Measurements from ENCODE around the gene ZNF582. TPM values are rescaled to one million over a fixed set of nuclear protein-coding genes. Genes with fewer than 3 reads are reported as not detected.

ZNF582 gene
- total and polyA plus RNA-seq, 3 donors from 2014 or later: 7.2 to 12.0 (median 11.3) TPM

DNA sequence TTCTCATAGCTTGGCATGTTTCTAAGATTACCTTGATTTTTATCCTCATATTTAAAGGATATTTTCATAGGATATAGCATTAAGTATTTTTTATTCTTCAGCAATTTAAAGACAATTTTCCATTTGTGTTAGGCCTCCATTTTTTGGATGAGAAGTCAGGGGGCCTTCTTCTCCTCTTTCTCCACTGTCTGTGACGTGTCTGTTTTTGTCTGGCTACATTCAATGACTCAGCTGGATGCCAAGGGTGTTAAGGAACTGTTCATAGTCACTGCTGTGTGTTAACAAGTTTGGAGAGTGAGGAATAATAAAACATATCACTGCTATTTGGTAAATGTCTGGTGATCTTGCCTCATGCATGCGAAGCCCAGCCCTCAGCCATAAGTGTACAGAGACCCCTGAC, 36.4 kb downstream of the ZNF582 start:
- no peak for DNase-seq
- Histone ChIP-seq H3K4me1 (no peaks in the 10 kb centered on the region), H3K36me3 (ENCODE audit: low read depth, missing control alignments) (no peaks in the 10 kb centered on the region), H3K9me3 (no peaks in the 10 kb centered on the region), H3K27me3 (no peaks in the 10 kb centered on the region), H3K27ac (no peak overlapping the region), H3K4me3 (no peak overlapping the region)
- intact Hi-C loops (cut with DNase I; ENCODE audit: low total_unique reads): loop anchor here (10.0 kb wide), 1 partner anchor 102 kb away; no protein-coding TSS in a partner anchor
- TF ChIP-seq, protein P1, sequence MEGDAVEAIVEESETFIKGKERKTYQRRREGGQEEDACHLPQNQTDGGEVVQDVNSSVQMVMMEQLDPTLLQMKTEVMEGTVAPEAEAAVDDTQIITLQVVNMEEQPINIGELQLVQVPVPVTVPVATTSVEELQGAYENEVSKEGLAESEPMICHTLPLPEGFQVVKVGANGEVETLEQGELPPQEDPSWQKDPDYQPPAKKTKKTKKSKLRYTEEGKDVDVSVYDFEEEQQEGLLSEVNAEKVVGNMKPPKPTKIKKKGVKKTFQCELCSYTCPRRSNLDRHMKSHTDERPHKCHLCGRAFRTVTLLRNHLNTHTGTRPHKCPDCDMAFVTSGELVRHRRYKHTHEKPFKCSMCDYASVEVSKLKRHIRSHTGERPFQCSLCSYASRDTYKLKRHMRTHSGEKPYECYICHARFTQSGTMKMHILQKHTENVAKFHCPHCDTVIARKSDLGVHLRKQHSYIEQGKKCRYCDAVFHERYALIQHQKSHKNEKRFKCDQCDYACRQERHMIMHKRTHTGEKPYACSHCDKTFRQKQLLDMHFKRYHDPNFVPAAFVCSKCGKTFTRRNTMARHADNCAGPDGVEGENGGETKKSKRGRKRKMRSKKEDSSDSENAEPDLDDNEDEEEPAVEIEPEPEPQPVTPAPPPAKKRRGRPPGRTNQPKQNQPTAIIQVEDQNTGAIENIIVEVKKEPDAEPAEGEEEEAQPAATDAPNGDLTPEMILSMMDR (IDR thresholded peaks at IDR 0.05): no peak
- no peak for TF ChIP-seq POLR2A (IDR thresholded peaks at IDR 0.05)
- 63 to 96% methylated on average over 2 of the region's 2 CpGs for WGBS, 2 donors

DNA sequence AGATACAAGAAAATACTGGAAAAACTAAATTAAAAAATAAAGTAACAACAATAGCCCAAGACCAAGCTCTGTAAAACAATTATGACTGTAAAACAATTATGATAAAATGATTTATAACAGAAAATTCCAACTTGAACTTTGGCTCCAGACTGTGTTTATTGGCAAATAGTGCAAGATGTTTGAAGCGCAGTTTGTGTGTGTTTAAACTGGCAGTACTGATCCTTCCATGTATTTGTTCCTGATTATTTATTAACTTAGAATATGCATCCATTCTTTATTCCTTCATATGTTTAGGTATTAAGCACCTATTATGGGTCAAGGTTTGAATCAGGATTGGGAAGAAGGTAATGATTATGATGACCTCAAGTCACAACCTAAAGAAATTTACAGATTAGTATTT, 37.8 kb downstream of the ZNF582 start:
- no peak overlapping the region for H3K27ac ChIP-seq
- H3K36me3 ChIP-seq (ENCODE audit: low read depth, missing control alignments): no peaks in the 10 kb centered on the region
- 89 to 91% methylated on average over 1 of the region's 1 CpG for WGBS, 2 donors
- intact Hi-C loops (cut with DNase I; ENCODE audit: low total_unique reads): loop anchor here (10.0 kb wide), 1 partner anchor 101 kb away; no protein-coding TSS in a partner anchor
- no peaks in the 10 kb centered on the region for H3K27me3 ChIP-seq
- H3K4me1 ChIP-seq: no peaks in the 10 kb centered on the region
- TF ChIP-seq, protein P1 (IDR thresholded peaks at IDR 0.05): no peak
- TF ChIP-seq POLR2A (IDR thresholded peaks at IDR 0.05): no peak
- H3K4me3 ChIP-seq: no peak overlapping the region
- no peaks in the 10 kb centered on the region for H3K9me3 ChIP-seq
- no peak for DNase-seq

DNA sequence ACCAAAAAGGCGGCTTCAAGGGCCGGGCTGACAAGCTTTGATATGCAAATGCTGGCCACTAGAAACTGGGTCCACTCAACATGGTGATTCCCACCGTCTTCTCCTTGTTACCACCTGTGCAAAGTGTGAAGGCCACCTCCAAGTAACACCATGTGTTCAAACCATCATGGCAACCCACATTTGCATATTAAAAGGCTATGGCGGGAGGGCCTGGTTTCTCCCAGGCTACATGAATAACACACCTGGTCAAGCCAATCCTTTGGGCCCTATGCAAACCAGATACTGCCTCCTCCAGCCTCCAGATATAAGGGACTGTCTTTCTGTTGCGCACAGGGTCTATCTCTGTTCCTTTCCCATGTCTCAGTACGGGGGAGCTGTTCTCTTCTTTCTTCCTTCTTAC, 42.1 kb downstream of the ZNF582 start:
- 85% methylated on average over 6 of the region's 6 CpGs for WGBS, 2 donors
- DNase-seq: no peak
- no peak overlapping the region for H3K27ac ChIP-seq
- no peaks in the 10 kb centered on the region for H3K9me3 ChIP-seq
- TF ChIP-seq POLR2A (IDR thresholded peaks at IDR 0.05): no peak
- TF ChIP-seq, protein P1 (IDR thresholded peaks at IDR 0.05): no peak
- no peaks in the 10 kb centered on the region for H3K4me1 ChIP-seq
- no peak overlapping the region for H3K4me3 ChIP-seq
- no peaks in the 10 kb centered on the region for H3K36me3 ChIP-seq (ENCODE audit: low read depth, missing control alignments)
- no peaks in the 10 kb centered on the region for H3K27me3 ChIP-seq
- intact Hi-C loops (cut with DNase I; ENCODE audit: low total_unique reads): loop anchor here (10.0 kb wide), 1 partner anchor 96 kb away; no protein-coding TSS in a partner anchor

DNA sequence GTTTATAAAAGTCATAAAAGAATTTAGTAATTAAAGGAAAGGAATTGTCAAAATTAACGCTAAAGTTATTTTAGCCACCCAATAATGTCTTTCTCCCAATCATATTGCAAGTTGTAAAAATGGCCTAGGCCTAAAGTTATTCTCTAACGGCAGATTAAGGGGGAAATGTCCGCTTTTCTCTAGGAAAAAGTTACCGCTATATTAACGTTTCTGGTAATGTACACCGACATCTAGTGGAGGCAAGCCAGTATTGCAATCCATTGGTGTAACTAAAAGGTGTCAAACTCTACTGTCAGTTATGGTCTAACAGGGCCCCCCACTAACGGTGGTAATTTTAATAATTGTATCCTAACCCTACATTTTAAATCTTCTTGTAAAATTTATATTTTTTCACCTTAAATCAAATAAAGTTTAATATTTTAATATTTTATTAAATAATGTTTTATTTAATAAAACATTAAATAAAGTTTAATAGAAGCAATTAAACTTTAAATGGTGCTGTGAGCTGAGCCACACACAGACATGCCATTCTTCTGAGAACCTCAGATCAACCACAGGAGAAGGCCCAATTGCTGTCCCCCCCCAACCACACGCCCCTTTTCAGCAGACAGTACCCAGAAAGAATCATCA, 42.8 kb downstream of the ZNF582 start:
- intact Hi-C loops (cut with DNase I; ENCODE audit: low total_unique reads): loop anchor here (10.0 kb wide), 1 partner anchor 96 kb away; no protein-coding TSS in a partner anchor
- peak; percentile 50 for DNase-seq
- H3K4me3 ChIP-seq: no peak overlapping the region
- no peak for TF ChIP-seq POLR2A (IDR thresholded peaks at IDR 0.05)
- TF ChIP-seq, protein P1 (IDR thresholded peaks at IDR 0.05): peak; percentile 62 to 78 (median 77)
- 35 to 37% methylated on average over 8 of the region's 8 CpGs for WGBS, 2 donors
- H3K4me1 ChIP-seq: no peaks in the 10 kb centered on the region
- H3K27me3 ChIP-seq: no peaks in the 10 kb centered on the region
- H3K27ac ChIP-seq: no peak overlapping the region
- no peaks in the 10 kb centered on the region for H3K9me3 ChIP-seq
- no peaks in the 10 kb centered on the region for H3K36me3 ChIP-seq (ENCODE audit: low read depth, missing control alignments)

Measured in testis (tissue), 3 donors.